Astrocyte (in vitro differentiated cells and primary cell): Measurements from ENCODE around the gene ATG7. TPM values are rescaled to one million over a fixed set of nuclear protein-coding genes. Genes with fewer than 3 reads are reported as not detected.

Experiments used
- DNase-seq: peaks from one replicate; pipeline ENCODE4 v3.0.0-alpha.2; 2010; ENCODE audit warnings: low read depth
- FAIRE-seq: peaks from 2 replicates; lab custom pipeline; 2011; peaks lifted over from hg19 to GRCh38; lab: Jason Lieb, UNC
- H2AFZ ChIP-seq: 2 replicates; pipeline ENCODE4 v1.6.0; 2012; ENCODE audit warnings: low read depth, low read length, inconsistent platforms
- H3K27ac ChIP-seq: 2 replicates; pipeline ENCODE4 v1.5.1; 2011; ENCODE audit warnings: low read depth, low read length, inconsistent platforms
- H3K27me3 ChIP-seq: 2 replicates; pipeline ENCODE4 v1.6.0; 2011; ENCODE audit warnings: low read length, inconsistent platforms; ENCODE audit not compliant: insufficient read depth
- H3K36me3 ChIP-seq: 2 replicates; pipeline ENCODE4 v1.5.1; 2011; ENCODE audit warnings: low read length, inconsistent platforms; ENCODE audit not compliant: insufficient read depth
- H3K4me1 ChIP-seq: 2 replicates; pipeline ENCODE4 v1.5.1; 2011; ENCODE audit warnings: low read length, inconsistent platforms; ENCODE audit not compliant: insufficient read depth
- H3K4me2 ChIP-seq: 2 replicates; pipeline ENCODE4 v1.6.0; 2012; ENCODE audit warnings: low read length, inconsistent platforms
- H3K4me3 ChIP-seq: 2 replicates; pipeline ENCODE4 v1.5.1; 2011; ENCODE audit warnings: low read depth, mild to moderate bottlenecking, low read length, inconsistent platforms; ENCODE audit not compliant: insufficient read depth
- H3K79me2 ChIP-seq: 2 replicates; pipeline ENCODE4 v1.6.0; 2012; ENCODE audit warnings: mild to moderate bottlenecking, low read length, inconsistent platforms; ENCODE audit not compliant: insufficient read depth
- H3K9ac ChIP-seq: 2 replicates; pipeline ENCODE4 v1.6.0; 2012; ENCODE audit warnings: mild to moderate bottlenecking, low read length, inconsistent platforms
- H3K9me3 ChIP-seq: 2 replicates; pipeline ENCODE4 v1.5.1; 2012; ENCODE audit warnings: low read depth, mild to moderate bottlenecking, low read length, inconsistent platforms; ENCODE audit not compliant: insufficient read depth
- H4K20me1 ChIP-seq: 2 replicates; pipeline ENCODE4 v1.6.0; 2012; ENCODE audit warnings: low read length, inconsistent platforms; ENCODE audit not compliant: insufficient read depth
- H3K27ac Mint-ChIP-seq: one replicate; pipeline ENCODE4 v1.8.0; 2021; ENCODE audit warnings: mild to moderate bottlenecking, mixed read lengths; ENCODE audit not compliant: unreplicated experiment
- H3K27me3 Mint-ChIP-seq: one replicate; pipeline ENCODE4 v1.8.0; 2021; ENCODE audit warnings: low read depth, mixed read lengths; ENCODE audit not compliant: unreplicated experiment
- H3K36me3 Mint-ChIP-seq: one replicate; pipeline ENCODE4 v1.8.0; 2021; ENCODE audit warnings: low read depth, mixed read lengths; ENCODE audit not compliant: unreplicated experiment
- H3K4me1 Mint-ChIP-seq: one replicate; pipeline ENCODE4 v1.8.0; 2021; ENCODE audit warnings: low read depth, mixed read lengths; ENCODE audit not compliant: unreplicated experiment
- H3K4me3 Mint-ChIP-seq: one replicate; pipeline ENCODE4 v1.8.0; 2021; ENCODE audit warnings: mild to moderate bottlenecking, moderate library complexity, mixed read lengths; ENCODE audit not compliant: unreplicated experiment
- H3K9me3 Mint-ChIP-seq: one replicate; pipeline ENCODE4 v1.8.0; 2021; ENCODE audit warnings: mild to moderate bottlenecking, mixed read lengths; ENCODE audit not compliant: unreplicated experiment
- CTCF ChIP-seq: IDR thresholded peaks from 2 replicates; pipeline ENCODE4 v1.5.1; 2011; ENCODE audit warnings: low read depth, mild to moderate bottlenecking, inconsistent platforms, low read length, moderate library complexity; ENCODE audit not compliant: insufficient read depth
- EZH2 ChIP-seq: IDR thresholded peaks from 2 replicates; pipeline ENCODE4 v1.6.1; 2012; ENCODE audit warnings: mild to moderate bottlenecking, low read length, inconsistent platforms; ENCODE audit not compliant: insufficient read depth
- total RNA-seq: library from RNA; stranded (reverse); gene quantifications from 2 replicates; pipeline ENCODE4 v1.2.1, GENCODE V29; 2021

ATG7 gene
- total RNA-seq, 1 donor from 2014 or later = 29.5 TPM

- FAIRE-seq = no peak
- peaks cover 18% of the 10 kb centered on the region for H3K36me3 Mint-ChIP-seq
These were observed 28.8 kb downstream of the ATG7 start for GRCh38 chr3:11300970-11301369.

GRCh38 chr3:11302444-11302843, 30.2 kb downstream of the ATG7 start:
- Histone ChIP-seq H3K4me3 (no peak overlapping the region), H3K4me1 (peaks cover 8% of the 10 kb centered on the region), H3K9ac (no peak overlapping the region), H3K4me2 (no peak overlapping the region), H4K20me1 (no peaks in the 10 kb centered on the region), H3K79me2 (peaks cover under 1% of the 10 kb centered on the region), H2AFZ (no peak overlapping the region), H3K9me3 (no peaks in the 10 kb centered on the region), H3K27me3 (no peaks in the 10 kb centered on the region), H3K27ac (no peak overlapping the region), H3K36me3 (peaks cover 30% of the 10 kb centered on the region)
- no peak overlapping the region for H3K4me3 Mint-ChIP-seq
- H3K27me3 Mint-ChIP-seq = no peaks in the 10 kb centered on the region
- FAIRE-seq = no peak
- H3K27ac Mint-ChIP-seq = no peak overlapping the region
- no peaks in the 10 kb centered on the region for H3K9me3 Mint-ChIP-seq
- no peak for DNase-seq
- H3K36me3 Mint-ChIP-seq = peaks cover 29% of the 10 kb centered on the region
- peaks cover 27% of the 10 kb centered on the region for H3K4me1 Mint-ChIP-seq
- TF ChIP-seq EZH2 (no peak), CTCF (no peak)

More at GRCh38 chr3:11300970-11301369, 28.8 kb downstream of the ATG7 start:
- H3K9me3 Mint-ChIP-seq = no peaks in the 10 kb centered on the region
- H3K79me2 ChIP-seq = peaks cover 14% of the 10 kb centered on the region
- H3K4me1 Mint-ChIP-seq = peaks cover 14% of the 10 kb centered on the region
- no peaks in the 10 kb centered on the region for H4K20me1 ChIP-seq
- DNase-seq = peak; percentile 24
- H3K4me3 ChIP-seq = no peak overlapping the region
- H3K4me1 ChIP-seq = peaks cover 4% of the 10 kb centered on the region
- no peaks in the 10 kb centered on the region for H3K27me3 ChIP-seq
- peaks cover 23% of the 10 kb centered on the region for H3K36me3 ChIP-seq
- H3K4me2 ChIP-seq = no peak overlapping the region
- TF ChIP-seq CTCF (no peak), EZH2 (no peak)
- H3K9ac ChIP-seq = no peak overlapping the region
- no peak overlapping the region for H3K27ac ChIP-seq
- no peak overlapping the region for H3K27ac Mint-ChIP-seq
- H2AFZ ChIP-seq = no peak overlapping the region
- no peaks in the 10 kb centered on the region for H3K9me3 ChIP-seq
- no peaks in the 10 kb centered on the region for H3K27me3 Mint-ChIP-seq
- H3K4me3 Mint-ChIP-seq = no peak overlapping the region

GRCh38 chr3:11304175-11304574, 32.0 kb downstream of the ATG7 start:
- no peaks in the 10 kb centered on the region for H3K9me3 ChIP-seq
- H3K9me3 Mint-ChIP-seq = no peaks in the 10 kb centered on the region
- no peak overlapping the region for H3K27ac Mint-ChIP-seq
- H4K20me1 ChIP-seq = no peaks in the 10 kb centered on the region
- no peak overlapping the region for H3K27ac ChIP-seq
- peaks cover 40% of the 10 kb centered on the region for H3K36me3 ChIP-seq
- no peaks in the 10 kb centered on the region for H3K27me3 Mint-ChIP-seq
- H3K4me1 ChIP-seq = peaks cover 8% of the 10 kb centered on the region
- peaks cover 28% of the 10 kb centered on the region for H3K4me1 Mint-ChIP-seq
- no peaks in the 10 kb centered on the region for H3K79me2 ChIP-seq
- FAIRE-seq (no peak), DNase-seq (no peak)
- peaks cover 29% of the 10 kb centered on the region for H3K36me3 Mint-ChIP-seq
- H3K27me3 ChIP-seq = no peaks in the 10 kb centered on the region
- H3K4me3 Mint-ChIP-seq = no peak overlapping the region
- no peak overlapping the region for H3K4me2 ChIP-seq
- H2AFZ ChIP-seq = no peak overlapping the region
- no peak overlapping the region for H3K9ac ChIP-seq
- no peak overlapping the region for H3K4me3 ChIP-seq
- TF ChIP-seq EZH2 (no peak), CTCF (no peak)
